ENCODE data around the gene LBHD2.
A peak's percentile ranks its signal among the peaks of the same experiment; 100 is the strongest.
"Not testable (repeated sequence)": the region's sequence is repeated elsewhere in the genome, so short reads cannot be mapped to it uniquely, and the experiment has no call there.

LBHD2 gene

DNA sequence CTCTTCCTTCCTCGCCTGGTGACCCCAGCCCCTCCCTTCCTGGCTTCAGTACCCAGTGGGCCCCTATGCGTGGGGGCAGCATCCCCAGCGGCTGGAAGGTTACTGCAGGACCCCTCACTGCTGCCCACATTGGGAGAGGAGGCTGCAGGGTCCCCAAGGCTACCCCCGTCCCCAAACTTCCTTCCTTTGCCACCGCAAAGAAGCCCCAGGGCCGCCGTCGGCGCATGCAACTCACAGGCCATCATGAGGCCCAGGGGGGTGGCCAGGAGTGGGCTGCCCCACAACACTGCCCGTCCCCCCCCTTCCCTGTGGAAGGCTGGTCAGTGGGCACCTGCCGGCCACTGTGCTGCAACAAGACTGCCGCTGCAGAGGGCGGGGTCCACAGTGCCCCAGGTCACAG lies 29.8 kb downstream of the LBHD2 start:
- no peak for DNase-seq (ENCODE audit: low read depth in 1 of 2, low spot score in 1 of 2)
- Histone ChIP-seq H3K27me3 (ENCODE audit: insufficient read depth, poor library complexity, severe bottlenecking) (no peaks in the 10 kb centered on the region), H3K4me3 (replicated peaks; ENCODE audit: insufficient read depth, low read length) (no peak overlapping the region), H3K27ac (replicated peaks) (no peak overlapping the region)
- TF ChIP-seq, protein P1, sequence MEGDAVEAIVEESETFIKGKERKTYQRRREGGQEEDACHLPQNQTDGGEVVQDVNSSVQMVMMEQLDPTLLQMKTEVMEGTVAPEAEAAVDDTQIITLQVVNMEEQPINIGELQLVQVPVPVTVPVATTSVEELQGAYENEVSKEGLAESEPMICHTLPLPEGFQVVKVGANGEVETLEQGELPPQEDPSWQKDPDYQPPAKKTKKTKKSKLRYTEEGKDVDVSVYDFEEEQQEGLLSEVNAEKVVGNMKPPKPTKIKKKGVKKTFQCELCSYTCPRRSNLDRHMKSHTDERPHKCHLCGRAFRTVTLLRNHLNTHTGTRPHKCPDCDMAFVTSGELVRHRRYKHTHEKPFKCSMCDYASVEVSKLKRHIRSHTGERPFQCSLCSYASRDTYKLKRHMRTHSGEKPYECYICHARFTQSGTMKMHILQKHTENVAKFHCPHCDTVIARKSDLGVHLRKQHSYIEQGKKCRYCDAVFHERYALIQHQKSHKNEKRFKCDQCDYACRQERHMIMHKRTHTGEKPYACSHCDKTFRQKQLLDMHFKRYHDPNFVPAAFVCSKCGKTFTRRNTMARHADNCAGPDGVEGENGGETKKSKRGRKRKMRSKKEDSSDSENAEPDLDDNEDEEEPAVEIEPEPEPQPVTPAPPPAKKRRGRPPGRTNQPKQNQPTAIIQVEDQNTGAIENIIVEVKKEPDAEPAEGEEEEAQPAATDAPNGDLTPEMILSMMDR (IDR thresholded peaks at IDR 0.05; ENCODE audit: insufficient read depth, low read length), result no peak
- TF ChIP-seq, protein P2, sequence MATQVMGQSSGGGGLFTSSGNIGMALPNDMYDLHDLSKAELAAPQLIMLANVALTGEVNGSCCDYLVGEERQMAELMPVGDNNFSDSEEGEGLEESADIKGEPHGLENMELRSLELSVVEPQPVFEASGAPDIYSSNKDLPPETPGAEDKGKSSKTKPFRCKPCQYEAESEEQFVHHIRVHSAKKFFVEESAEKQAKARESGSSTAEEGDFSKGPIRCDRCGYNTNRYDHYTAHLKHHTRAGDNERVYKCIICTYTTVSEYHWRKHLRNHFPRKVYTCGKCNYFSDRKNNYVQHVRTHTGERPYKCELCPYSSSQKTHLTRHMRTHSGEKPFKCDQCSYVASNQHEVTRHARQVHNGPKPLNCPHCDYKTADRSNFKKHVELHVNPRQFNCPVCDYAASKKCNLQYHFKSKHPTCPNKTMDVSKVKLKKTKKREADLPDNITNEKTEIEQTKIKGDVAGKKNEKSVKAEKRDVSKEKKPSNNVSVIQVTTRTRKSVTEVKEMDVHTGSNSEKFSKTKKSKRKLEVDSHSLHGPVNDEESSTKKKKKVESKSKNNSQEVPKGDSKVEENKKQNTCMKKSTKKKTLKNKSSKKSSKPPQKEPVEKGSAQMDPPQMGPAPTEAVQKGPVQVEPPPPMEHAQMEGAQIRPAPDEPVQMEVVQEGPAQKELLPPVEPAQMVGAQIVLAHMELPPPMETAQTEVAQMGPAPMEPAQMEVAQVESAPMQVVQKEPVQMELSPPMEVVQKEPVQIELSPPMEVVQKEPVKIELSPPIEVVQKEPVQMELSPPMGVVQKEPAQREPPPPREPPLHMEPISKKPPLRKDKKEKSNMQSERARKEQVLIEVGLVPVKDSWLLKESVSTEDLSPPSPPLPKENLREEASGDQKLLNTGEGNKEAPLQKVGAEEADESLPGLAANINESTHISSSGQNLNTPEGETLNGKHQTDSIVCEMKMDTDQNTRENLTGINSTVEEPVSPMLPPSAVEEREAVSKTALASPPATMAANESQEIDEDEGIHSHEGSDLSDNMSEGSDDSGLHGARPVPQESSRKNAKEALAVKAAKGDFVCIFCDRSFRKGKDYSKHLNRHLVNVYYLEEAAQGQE (IDR thresholded peaks at IDR 0.05; ENCODE audit: insufficient replicate concordance, low read depth), result no peak
- no peak for TF ChIP-seq SPI1 (IDR thresholded peaks at IDR 0.05; ENCODE audit: borderline replicate concordance, low read depth)
- no peak for TF ChIP-seq POLR2AphosphoS5 (IDR thresholded peaks at IDR 0.05; ENCODE audit: low read depth)
- TF ChIP-seq GABPA (IDR thresholded peaks at IDR 0.05; ENCODE audit: low read depth), result no peak

DNA sequence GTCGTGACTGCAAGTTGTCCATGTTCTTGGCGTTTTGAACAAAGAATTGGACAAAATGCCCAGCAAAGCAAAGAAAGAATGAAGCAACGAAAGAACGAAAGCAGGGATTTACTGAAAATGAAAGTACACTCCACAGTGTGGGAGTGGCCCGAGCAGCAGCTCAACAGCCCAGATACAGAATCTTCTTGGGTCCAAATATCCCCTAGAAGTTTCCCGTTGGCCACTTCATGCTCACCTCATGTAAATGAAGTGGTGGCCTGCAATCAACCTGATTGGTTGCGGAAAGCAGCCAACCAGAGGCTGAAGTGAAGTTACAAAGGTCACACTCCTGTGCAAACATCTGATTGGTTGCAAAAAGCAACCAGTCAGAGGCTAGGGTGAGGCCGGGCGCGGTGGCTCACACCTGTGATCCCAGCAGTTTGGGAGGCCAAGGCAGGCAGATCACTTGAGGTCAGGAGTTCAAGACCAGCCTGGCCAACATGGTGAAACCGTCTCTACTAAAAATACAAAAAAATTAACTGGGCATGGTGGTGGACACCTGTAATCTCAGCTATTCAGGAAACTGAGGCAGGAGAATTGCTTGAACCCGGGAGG lies 31.2 kb downstream of the LBHD2 start:
- not testable (repeated sequence) for H3K27me3 ChIP-seq (ENCODE audit: insufficient read depth, poor library complexity, severe bottlenecking); H3K4me3 ChIP-seq (replicated peaks; ENCODE audit: insufficient read depth, low read length); H3K27ac ChIP-seq (replicated peaks); DNase-seq (ENCODE audit: low read depth in 1 of 2, low spot score in 1 of 2)

DNA sequence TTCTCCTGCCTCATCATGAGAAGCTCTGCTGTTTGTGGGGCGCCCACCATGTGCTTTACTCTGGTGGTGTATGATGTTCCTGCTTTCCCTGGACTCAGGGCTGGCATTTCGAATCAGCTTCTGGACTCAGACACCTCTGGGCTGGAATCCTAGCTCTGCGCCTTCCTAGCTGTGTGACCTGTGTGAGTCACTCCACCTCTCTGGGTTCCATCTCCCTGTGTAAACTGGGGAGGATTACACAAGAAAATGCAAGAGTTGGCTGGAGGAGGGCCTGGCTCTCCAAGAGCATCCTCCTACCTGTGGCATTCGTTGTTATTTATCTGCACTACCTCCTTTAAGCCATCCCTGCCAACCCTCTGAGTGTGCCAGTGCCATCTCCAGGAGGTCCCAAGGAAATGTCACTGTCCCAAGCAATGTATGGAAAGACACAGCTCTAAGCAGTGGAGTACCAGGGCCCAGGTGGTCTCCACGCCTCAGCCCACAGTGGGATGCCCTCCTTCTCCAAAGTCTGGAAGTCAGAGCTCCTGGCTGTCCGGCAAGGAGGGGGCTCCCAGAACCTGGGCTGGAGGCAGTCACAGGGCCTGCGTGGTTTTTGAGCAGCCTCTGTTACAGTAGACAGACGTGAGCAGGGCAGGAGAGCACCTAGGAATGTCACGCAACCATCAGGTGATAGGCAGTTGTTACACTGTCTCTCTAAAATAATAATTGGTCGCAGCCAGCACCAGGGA lies 32.0 kb downstream of the LBHD2 start:
- Histone ChIP-seq H3K4me3 (replicated peaks; ENCODE audit: insufficient read depth, low read length) (no peak overlapping the region), H3K27me3 (ENCODE audit: insufficient read depth, poor library complexity, severe bottlenecking) (no peaks in the 10 kb centered on the region), H3K27ac (replicated peaks) (no peak overlapping the region)
- no peak for TF ChIP-seq GABPA (IDR thresholded peaks at IDR 0.05; ENCODE audit: low read depth)
- TF ChIP-seq, protein P2 (IDR thresholded peaks at IDR 0.05; ENCODE audit: insufficient replicate concordance, low read depth), result no peak
- no peak for TF ChIP-seq POLR2AphosphoS5 (IDR thresholded peaks at IDR 0.05; ENCODE audit: low read depth)
- DNase-seq (ENCODE audit: low read depth in 1 of 2, low spot score in 1 of 2), result no peak

DNA sequence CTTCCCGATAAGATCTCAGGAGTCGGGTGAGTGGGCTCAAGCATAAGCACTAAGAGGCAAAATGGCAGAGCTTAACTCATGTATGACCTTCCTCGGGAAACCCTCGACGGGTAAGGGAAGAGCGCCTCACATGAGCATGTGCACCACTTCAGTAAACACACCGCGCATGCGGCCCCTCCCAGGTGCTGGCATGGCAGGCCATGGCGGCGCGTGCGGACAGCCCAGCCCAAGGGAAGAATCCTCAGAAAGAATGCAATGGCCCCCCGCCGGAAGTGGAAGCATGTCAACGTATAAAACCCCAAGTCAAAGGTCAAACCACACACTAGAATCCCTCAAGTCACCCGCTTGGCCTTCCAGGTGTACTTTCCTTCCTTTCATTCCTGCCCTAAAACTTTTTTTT lies 32.6 kb downstream of the LBHD2 start:
- H3K27ac ChIP-seq (replicated peaks), result no peak overlapping the region
- no peak overlapping the region for H3K4me3 ChIP-seq (replicated peaks; ENCODE audit: insufficient read depth, low read length)
- no peaks in the 10 kb centered on the region for H3K27me3 ChIP-seq (ENCODE audit: insufficient read depth, poor library complexity, severe bottlenecking)
- TF ChIP-seq POLR2AphosphoS5 (IDR thresholded peaks at IDR 0.05; ENCODE audit: low read depth) (no peak), GABPA (IDR thresholded peaks at IDR 0.05; ENCODE audit: low read depth) (no peak), SPI1 (IDR thresholded peaks at IDR 0.05; ENCODE audit: borderline replicate concordance, low read depth) (no peak)
- TF ChIP-seq, protein P1 (IDR thresholded peaks at IDR 0.05; ENCODE audit: insufficient read depth, low read length), result no peak
- TF ChIP-seq, protein P2 (IDR thresholded peaks at IDR 0.05; ENCODE audit: insufficient replicate concordance, low read depth), result no peak
- DNase-seq (ENCODE audit: low read depth in 1 of 2, low spot score in 1 of 2), result no peak

DNA sequence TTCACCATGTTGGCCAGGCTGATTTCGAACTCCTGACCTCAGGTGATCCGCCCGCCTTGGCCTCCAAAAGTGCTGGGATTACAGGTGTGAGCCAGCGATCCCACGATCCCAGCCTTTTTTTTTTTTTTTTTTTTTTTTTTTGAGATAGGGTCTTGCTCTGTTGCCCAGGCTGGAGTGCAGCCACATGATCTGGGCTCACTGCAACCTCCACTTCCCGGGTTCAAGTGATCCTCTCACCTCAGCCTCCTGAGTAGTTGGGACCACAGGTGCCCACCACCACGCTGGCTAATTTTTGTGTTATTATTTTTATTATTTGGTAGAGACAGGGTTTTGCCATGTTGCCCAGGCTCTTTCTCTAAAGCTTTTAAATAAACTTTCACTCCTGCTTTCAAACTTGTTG lies 33.5 kb downstream of the LBHD2 start:
- not testable (repeated sequence) for H3K4me3 ChIP-seq (replicated peaks; ENCODE audit: insufficient read depth, low read length); DNase-seq (ENCODE audit: low read depth in 1 of 2, low spot score in 1 of 2); H3K27me3 ChIP-seq (ENCODE audit: insufficient read depth, poor library complexity, severe bottlenecking)
- peak overlapping the region; percentile 31; the same call in 1 of the 2 replicates for H3K27ac ChIP-seq (replicated peaks)

Measured in HL-60 (cell line).